Keratinocyte (primary cell): Measurements from ENCODE around the gene NMBR. TPM values are rescaled to one million over a fixed set of nuclear protein-coding genes. Genes with fewer than 3 reads are reported as not detected.
"Not testable (repeated sequence)": the region's sequence is repeated elsewhere in the genome, so short reads cannot be mapped to it uniquely, and the experiment has no call there.

Experiments
- DNase-seq: peaks from one replicate; pipeline ENCODE4 v3.0.0-alpha.2; 2011; ENCODE audit warnings: low read depth, missing footprints, low spot score
- FAIRE-seq: peaks from 2 replicates; lab custom pipeline; 2011; peaks lifted over from hg19 to GRCh38; lab: Jason Lieb, UNC
- H2AFZ ChIP-seq: 2 replicates; pipeline ENCODE4 v1.6.0; 2012; ENCODE audit warnings: low read length, control low read depth, inconsistent platforms; ENCODE audit not compliant: control insufficient read depth
- H3K27ac ChIP-seq: 2 replicates; pipeline ENCODE4 v1.5.1; 2011; ENCODE audit warnings: low read length; ENCODE audit not compliant: control insufficient read depth, insufficient read depth
- H3K27me3 ChIP-seq: 3 replicates; pipeline ENCODE4 v1.6.0; 2011; ENCODE audit warnings: low read length; ENCODE audit not compliant: control insufficient read depth, insufficient read depth; ENCODE audit errors: extremely low read depth
- H3K36me3 ChIP-seq, 2 experiments: 2 replicates in 1 of 2; 3 replicates in 1 of 2; pipeline ENCODE4 v1.5.1; 2011; ENCODE audit warnings: low read length in 2 of 2, mild to moderate bottlenecking in 1 of 2; ENCODE audit not compliant: control insufficient read depth in 2 of 2, insufficient read depth in 2 of 2; ENCODE audit errors: extremely low read depth in 1 of 2
- H3K4me1 ChIP-seq: 3 replicates; pipeline ENCODE4 v1.5.1; 2011; ENCODE audit warnings: low read length; ENCODE audit not compliant: control insufficient read depth, insufficient read depth; ENCODE audit errors: extremely low read depth
- H3K4me2 ChIP-seq: 3 replicates; pipeline ENCODE4 v1.6.0; 2011; ENCODE audit warnings: low read depth, low read length; ENCODE audit not compliant: control insufficient read depth, insufficient read depth; ENCODE audit errors: extremely low read depth
- H3K4me3 ChIP-seq, 3 experiments: fragments of 200-600 bp in 1 of 3; sonication (generic) in 1 of 3; 2 replicates in 2 of 3; 3 replicates in 1 of 3; pipeline ENCODE4 v1.5.1; 2011 to 2016; ENCODE audit warnings: low read length in 3 of 3, mild to moderate bottlenecking in 3 of 3, control low read depth in 2 of 3, inconsistent platforms in 1 of 3, low read depth in 1 of 3, mixed read lengths in 1 of 3, mixed run types in 1 of 3, moderate library complexity in 1 of 3; ENCODE audit not compliant: control insufficient read depth in 2 of 3, insufficient read depth in 2 of 3; ENCODE audit errors: extremely low read depth in 1 of 3
- H3K79me2 ChIP-seq: 2 replicates; pipeline ENCODE4 v1.6.0; 2012; ENCODE audit warnings: low read length; ENCODE audit not compliant: control insufficient read depth, insufficient read depth
- H3K9ac ChIP-seq: 3 replicates; pipeline ENCODE4 v1.6.0; 2011; ENCODE audit warnings: low read length; ENCODE audit not compliant: control insufficient read depth, insufficient read depth; ENCODE audit errors: extremely low read depth
- H3K9me1 ChIP-seq: 3 replicates; pipeline ENCODE4 v1.6.0; 2011; ENCODE audit warnings: low read length; ENCODE audit not compliant: control insufficient read depth, insufficient read depth; ENCODE audit errors: extremely low read depth
- H3K9me3 ChIP-seq: 2 replicates; pipeline ENCODE4 v1.5.1; 2012; ENCODE audit warnings: low read depth, low read length; ENCODE audit not compliant: control insufficient read depth
- H4K20me1 ChIP-seq: 3 replicates; pipeline ENCODE4 v1.6.0; 2011; ENCODE audit warnings: low read length; ENCODE audit not compliant: control insufficient read depth, insufficient read depth; ENCODE audit errors: extremely low read depth
- EZH2 ChIP-seq: IDR thresholded peaks from one replicate; pipeline ENCODE4 v1.6.1; 2012; ENCODE audit warnings: inconsistent platforms, mild to moderate bottlenecking, low read length, moderate library complexity
- dilution Hi-C: fragments of 300-500 bp; cut with MboI; formaldehyde crosslinking; loops from one replicate; pipeline ENCODE4 v1.7.0; 2020; ENCODE audit warnings: low sequenced_read_pairs; ENCODE audit not compliant: extremely low pct_ligation_motif_present
- polyA plus RNA-seq, 5 experiments: library from polyadenylated mRNA; depleted of rRNA in 3 of 5; stranded (reverse) in 3 of 5; stranded (forward) in 1 of 5; unstranded in 1 of 5; fragments of >200 nt; gene quantifications; 1 replicate in 1 of 5; 2 replicates in 3 of 5; 3 replicates in 1 of 5; pipeline versions ENCODE4 v1.2.1 to v1.2.3, GENCODE V29; 2011 to 2012; ENCODE audit warnings: missing spikeins in 2 of 5, low read depth in 1 of 5, low replicate concordance in 1 of 5
- TF ChIP-seq, protein P1 (sequence below), 3 experiments: IDR thresholded peaks in 1 of 3; conservative IDR thresholded peaks in 1 of 3; optimal IDR thresholded peaks in 1 of 3; 2 replicates in 2 of 3; 3 replicates in 1 of 3; pipeline versions ENCODE3 to v1.5.1; 2011; ENCODE audit warnings: low read length in 3 of 3, mild to moderate bottlenecking in 3 of 3, moderate library complexity in 2 of 3, control low read depth in 1 of 3, inconsistent platforms in 1 of 3; ENCODE audit not compliant: insufficient read depth in 2 of 3; ENCODE audit errors: extremely low read depth in 1 of 3

The NMBR gene
- polyA plus RNA-seq, 1 donor (not counting 4 experiments of a cell fraction or from before 2014, with no cell fraction given), result not detected

DNA sequence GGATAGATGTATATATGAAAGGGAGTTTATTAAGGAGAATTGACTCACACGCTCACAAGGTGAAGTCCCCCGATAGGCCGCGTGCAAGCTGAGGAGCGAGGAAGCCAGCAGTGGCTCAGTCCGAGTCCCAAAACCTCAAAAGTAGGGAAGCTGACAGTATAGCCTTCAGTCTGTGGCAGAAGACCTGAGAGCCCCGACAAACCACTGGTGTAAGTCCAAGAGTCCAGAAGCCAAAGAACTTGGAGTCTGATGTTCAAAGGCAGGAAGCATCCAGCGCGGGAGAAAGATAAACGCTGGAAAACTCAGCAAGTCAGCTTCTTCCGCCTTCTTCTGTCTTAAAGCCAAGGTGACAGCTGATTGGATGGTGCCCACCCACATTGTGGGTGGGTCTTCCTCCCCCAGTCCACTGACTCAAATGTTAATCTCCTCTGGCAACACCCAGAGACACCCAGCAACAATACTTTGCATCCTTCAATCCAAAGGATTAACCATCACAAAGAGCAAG, 116.8 kb downstream of the NMBR start:
- DNase-seq (no peak), FAIRE-seq (no peak)
- H3K36me3 ChIP-seq, result no peaks in the 10 kb centered on the region
- no peaks in the 10 kb centered on the region for H4K20me1 ChIP-seq
- peaks cover 2% of the 10 kb centered on the region for H3K4me1 ChIP-seq
- peaks cover 3% of the 10 kb centered on the region for H3K9me3 ChIP-seq
- H3K9me1 ChIP-seq, result no peaks in the 10 kb centered on the region
- no peak overlapping the region for H2AFZ ChIP-seq
- H3K4me2 ChIP-seq, result no peak overlapping the region
- H3K4me3 ChIP-seq, result no peak overlapping the region
- dilution Hi-C loops, result no loop called here
- TF ChIP-seq, protein P1, sequence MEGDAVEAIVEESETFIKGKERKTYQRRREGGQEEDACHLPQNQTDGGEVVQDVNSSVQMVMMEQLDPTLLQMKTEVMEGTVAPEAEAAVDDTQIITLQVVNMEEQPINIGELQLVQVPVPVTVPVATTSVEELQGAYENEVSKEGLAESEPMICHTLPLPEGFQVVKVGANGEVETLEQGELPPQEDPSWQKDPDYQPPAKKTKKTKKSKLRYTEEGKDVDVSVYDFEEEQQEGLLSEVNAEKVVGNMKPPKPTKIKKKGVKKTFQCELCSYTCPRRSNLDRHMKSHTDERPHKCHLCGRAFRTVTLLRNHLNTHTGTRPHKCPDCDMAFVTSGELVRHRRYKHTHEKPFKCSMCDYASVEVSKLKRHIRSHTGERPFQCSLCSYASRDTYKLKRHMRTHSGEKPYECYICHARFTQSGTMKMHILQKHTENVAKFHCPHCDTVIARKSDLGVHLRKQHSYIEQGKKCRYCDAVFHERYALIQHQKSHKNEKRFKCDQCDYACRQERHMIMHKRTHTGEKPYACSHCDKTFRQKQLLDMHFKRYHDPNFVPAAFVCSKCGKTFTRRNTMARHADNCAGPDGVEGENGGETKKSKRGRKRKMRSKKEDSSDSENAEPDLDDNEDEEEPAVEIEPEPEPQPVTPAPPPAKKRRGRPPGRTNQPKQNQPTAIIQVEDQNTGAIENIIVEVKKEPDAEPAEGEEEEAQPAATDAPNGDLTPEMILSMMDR (optimal IDR thresholded peaks at IDR 0.05 in 1 of 3, IDR thresholded peaks at IDR 0.05 in 1 of 3, conservative IDR thresholded peaks at IDR 0.05 in 1 of 3; ENCODE audit: extremely low read depth in 1 of 3, insufficient read depth in 2 of 3, low read length in 3 of 3), result no peak
- no peak for TF ChIP-seq EZH2
- no peaks in the 10 kb centered on the region for H3K79me2 ChIP-seq
- H3K9ac ChIP-seq, result no peak overlapping the region
- H3K27ac ChIP-seq, result no peak overlapping the region
- no peaks in the 10 kb centered on the region for H3K27me3 ChIP-seq

- DNase-seq, result no peak
- Histone ChIP-seq H3K4me1 (peaks cover 3% of the 10 kb centered on the region), H3K79me2 (no peaks in the 10 kb centered on the region), H3K27ac (no peak overlapping the region), H3K9me3 (peaks cover 3% of the 10 kb centered on the region), H3K9ac (no peak overlapping the region), H3K9me1 (no peaks in the 10 kb centered on the region), H4K20me1 (no peaks in the 10 kb centered on the region), H2AFZ (no peak overlapping the region), H3K4me3 (no peak overlapping the region), H3K27me3 (no peaks in the 10 kb centered on the region), H3K4me2 (no peak overlapping the region), H3K36me3 (no peaks in the 10 kb centered on the region)
- TF ChIP-seq EZH2, result no peak
- TF ChIP-seq, protein P1 (optimal IDR thresholded peaks at IDR 0.05 in 1 of 3, IDR thresholded peaks at IDR 0.05 in 1 of 3, conservative IDR thresholded peaks at IDR 0.05 in 1 of 3; ENCODE audit: extremely low read depth in 1 of 3, insufficient read depth in 2 of 3, low read length in 3 of 3), result no peak
- no peak for FAIRE-seq
- dilution Hi-C loops, result no loop called here
Measured at GRCh38 chr6:142028527-142028926, 118.4 kb downstream of the NMBR start.

GRCh38 chr6:142027804-142028203, 119.1 kb downstream of the NMBR start:
- H3K36me3 ChIP-seq, H3K4me3 ChIP-seq, FAIRE-seq, H3K9ac ChIP-seq, DNase-seq, H3K9me1 ChIP-seq, H2AFZ ChIP-seq, H3K27ac ChIP-seq, H3K27me3 ChIP-seq, H3K4me2 ChIP-seq, dilution Hi-C loops, H3K79me2 ChIP-seq, H3K4me1 ChIP-seq, H3K9me3 ChIP-seq, H4K20me1 ChIP-seq: not testable (repeated sequence)
